ENCODE measurements around the gene SLMAP.
"Not testable (repeated sequence)": the region's sequence is repeated elsewhere in the genome, so short reads cannot be mapped to it uniquely, and the experiment has no call there.

The SLMAP gene

GRCh38 chr3:57837686-57838085 is 81.6 kb downstream of the SLMAP start:
- no peak for DNase-seq

DNA sequence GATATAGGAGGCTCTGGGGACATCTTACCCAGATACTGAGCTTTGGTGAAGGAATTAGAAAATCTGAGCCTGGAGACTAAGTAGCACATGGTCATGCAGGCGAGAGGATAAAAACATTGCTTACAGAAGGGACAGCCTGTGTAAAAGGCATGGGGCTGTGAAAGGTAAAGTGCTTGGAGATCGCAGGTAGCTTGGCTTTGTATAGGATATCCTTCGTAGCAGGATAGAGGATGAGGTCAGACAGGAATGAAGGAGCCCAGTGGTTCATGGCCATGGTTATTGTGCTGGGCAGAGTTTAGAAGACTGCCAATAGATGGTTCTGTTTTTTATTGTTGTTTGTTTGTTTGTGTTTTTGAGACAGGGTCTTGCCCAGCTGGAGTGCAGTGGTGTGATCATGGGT is 82.5 kb downstream of the SLMAP start:
- no peak for DNase-seq

DNA sequence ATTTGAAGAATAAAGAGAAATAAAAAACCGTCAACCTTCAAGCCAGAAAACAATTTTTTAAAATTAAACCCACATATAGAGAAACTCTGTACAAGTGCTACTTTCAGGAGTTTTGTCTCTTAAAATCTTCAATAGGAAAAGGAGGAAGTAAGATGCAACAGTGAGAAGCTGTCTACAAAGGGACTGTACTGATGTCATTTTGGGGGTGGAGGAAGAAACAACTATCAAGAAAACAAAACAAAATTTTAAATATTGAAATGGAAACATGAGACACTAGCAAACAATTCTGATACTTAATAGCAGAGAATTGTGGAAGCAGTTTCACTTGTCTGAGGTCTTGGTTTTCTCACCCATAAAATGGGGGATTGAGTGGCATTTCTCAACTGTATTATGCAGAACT is 84.4 kb downstream of the SLMAP start:
- DNase-seq = no peak

DNA sequence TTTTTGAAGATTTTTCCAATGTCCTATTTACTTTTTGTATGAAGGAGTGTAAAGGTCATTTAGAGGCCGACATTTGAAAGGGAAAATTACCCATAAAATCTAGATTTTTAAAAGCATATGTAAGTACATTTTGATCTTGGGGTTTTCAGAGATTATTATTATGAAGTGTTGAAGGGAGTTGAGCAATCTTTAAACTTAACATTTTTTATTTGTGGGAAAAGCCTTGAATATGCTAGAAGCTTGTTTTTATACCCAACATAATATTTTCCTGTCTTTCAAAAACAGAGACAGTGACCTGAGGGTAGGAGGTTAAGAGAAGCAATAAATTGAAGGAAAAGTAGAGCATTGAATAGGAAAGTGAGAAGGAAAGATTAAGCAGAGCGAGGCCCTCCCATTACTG is 85.7 kb downstream of the SLMAP start:
- DNase-seq = no peak

DNA sequence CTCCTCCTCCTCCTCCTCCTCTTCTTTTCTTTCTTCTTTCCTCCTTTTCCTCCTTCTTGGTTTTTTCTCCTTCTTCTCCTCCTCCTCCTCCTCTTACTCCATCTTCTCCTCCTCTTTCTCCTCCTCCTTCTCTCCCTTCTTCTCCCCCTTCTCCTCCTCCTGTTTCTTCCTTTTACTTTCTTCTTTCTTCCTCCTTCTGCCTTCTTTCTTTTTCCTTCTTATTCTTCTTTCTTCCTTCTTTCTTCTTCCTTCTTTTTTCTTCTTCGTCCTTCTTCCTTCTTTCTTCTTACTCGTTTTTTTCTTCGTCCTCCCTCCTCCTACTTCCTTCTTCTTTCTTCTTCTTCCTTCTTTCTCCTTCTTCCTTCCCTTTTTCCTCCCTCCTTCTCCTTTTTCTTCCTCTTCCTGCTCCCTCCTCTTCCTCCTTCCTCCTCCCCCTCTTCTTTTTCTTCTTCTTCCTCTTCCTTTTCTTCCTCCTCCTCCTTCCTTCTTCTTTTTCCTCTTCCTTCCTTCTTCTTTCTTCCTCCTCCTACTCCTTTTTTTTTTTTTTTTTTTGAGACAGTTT is 92.1 kb downstream of the SLMAP start:
- no peak for DNase-seq

DNA sequence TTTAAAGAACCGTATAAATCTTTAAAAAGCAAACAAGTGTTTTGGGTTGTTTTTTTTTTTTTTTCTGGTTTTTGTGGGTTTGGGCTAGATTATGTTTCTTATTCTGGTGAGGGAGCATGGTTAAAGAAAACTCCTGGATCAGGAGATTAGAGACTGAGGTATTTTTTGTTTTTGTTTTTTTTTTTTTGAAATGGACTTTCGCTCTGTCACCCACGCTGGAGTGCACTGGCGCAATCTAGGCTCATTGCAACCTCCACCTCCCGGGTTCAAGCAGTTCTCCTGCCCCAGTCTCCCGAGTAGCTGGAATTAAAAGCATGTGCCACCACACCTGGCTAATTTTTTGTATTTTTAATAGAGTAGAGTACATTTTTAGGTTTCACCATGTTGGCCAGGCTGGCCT is 95.2 kb downstream of the SLMAP start:
- no peak for DNase-seq

GRCh38 chr3:57852896-57853295 is 96.8 kb downstream of the SLMAP start:
- DNase-seq = peak; percentile 0

GRCh38 chr3:57855281-57855680 is 99.2 kb downstream of the SLMAP start:
- DNase-seq = no peak

GRCh38 chr3:57855943-57856342 is 99.8 kb downstream of the SLMAP start:
- no peak for DNase-seq

DNA sequence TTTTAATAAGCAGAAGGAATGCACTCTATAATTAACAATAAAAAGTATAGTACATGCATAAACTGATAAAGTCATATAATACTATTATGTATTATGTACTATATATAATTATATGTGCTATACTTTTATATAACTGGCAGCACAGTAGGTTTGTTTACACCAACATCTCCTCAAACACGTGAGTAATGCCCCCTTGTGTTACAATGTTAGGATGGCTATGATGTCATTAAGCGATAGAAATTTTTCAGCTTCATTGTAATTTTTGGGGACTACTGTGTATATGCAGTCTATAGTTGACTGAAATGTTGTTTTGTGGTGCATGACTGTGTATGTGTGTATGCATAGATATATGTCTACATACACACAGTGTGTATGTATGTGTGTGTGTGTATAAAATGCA is 100.6 kb downstream of the SLMAP start:
- peak; percentile 0 for DNase-seq

DNA sequence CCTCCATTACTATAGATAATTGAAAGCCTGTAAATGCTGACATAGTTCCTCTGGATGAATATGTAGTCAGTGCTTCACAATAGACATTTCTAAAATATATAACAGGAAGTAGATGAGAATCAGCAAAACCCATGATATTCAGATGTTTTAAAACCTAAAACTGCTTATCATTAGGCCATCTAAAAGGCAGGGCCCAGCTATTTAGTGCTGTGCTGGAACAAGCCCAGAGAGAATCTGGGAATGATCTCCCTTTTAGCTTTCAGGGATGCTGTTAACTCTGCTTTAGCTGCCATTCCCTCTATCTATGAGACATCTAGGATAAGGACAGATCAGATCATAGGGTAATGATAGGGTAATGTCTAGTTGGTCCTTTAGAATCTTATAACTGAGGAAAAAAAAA is 106.8 kb downstream of the SLMAP start:
- no peak for DNase-seq

DNA sequence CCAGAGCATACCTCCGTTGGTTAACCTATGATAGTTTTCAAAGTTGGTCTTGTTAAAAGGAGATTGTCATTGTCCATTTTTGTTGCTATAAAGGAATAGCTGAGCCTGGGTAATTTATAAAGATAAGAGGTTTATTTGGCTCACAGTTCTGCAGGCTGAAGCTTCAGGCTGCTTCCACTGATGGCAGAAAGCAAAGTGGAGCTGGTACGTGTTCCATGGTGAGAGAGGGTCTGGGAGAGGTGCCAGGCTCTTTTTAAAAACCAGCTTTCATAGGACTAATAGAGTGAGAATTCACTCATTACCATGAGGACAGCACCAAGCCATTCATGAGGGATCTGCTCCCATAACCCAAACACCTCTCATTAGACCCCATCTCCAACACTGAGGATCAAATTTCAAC is 107.3 kb downstream of the SLMAP start:
- no peak for DNase-seq

DNA sequence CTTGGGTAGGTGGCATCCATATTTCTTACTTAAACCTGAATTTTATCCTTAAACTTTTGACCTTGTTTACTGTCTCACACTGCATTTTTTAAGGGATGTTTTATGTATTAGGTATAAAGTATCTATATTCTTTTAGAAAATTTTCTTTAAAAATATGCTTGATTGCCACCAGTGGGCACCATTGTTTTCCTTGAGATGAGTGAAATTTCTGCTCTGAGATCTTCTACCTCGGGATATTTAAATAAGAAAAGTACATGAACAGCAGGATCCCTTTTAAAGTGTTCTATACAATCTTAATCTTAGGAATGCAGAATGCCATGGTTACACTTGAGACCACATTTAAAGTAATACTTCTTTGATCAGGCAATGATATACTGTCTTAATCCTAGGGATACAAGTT is 108.7 kb downstream of the SLMAP start:
- peak; percentile 0 for DNase-seq

DNA sequence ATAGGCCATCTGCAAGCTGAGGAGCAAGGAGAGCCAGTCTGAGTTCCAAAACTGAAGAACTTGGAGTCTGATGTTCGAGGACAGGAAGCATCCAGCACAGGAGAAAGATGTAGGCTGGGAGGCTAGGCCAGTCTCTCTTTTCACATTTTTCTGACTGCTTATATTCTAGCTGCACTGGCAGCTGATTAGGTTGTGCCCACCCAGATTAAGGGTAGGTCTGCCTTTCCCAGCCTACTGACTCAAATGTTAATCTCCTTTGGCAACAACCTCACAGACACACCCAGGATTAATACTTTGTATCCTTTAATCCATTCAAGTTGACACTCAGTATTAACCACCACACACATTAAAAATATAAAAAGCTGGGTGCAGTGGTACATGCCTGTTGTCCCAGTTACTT is 113.0 kb downstream of the SLMAP start:
- not testable (repeated sequence) for DNase-seq

- no peak for DNase-seq
Measured at GRCh38 chr3:57872606-57873005, 116.5 kb downstream of the SLMAP start.

GRCh38 chr3:57876632-57877031 is 120.5 kb downstream of the SLMAP start:
- DNase-seq = no peak

DNA sequence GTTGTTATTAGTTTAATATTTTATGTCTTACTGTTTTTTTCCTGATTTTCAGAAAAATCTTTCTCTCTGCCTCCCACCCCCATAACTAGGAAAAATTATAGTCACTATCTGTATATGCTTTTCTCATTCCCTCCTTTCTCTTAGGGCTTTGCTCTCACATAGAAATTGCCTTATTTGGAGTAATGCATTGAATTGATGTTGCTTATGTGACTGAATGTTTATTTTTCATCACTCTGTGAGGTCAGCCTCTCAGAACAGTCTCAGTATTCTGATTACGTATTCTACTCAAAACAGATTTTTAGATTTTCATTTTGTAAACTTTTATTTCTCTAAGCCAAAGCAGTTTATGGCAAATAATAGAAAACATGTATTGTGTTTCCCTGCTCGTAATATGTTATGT is 121.0 kb downstream of the SLMAP start:
- DNase-seq = no peak

DNA sequence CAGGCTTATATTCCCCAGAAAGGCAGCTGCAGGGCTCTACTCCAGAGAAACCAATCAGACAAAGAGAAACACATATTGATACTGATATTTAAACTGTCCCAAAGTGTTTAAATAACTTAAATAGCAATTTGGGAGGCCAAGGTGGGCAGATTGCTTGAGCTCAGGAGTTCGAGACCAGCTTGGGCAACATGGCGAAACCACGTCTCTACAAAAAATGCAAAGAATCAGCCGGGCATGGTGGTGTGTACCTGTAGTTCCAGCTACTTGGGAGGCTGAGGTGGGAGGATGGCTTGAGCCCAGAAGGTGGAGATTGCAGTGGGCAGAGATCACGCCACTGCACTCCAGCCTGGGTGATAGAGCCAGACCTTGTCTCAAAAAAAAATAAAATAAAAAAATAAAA is 128.3 kb downstream of the SLMAP start:
- DNase-seq = not testable (repeated sequence)

DNA sequence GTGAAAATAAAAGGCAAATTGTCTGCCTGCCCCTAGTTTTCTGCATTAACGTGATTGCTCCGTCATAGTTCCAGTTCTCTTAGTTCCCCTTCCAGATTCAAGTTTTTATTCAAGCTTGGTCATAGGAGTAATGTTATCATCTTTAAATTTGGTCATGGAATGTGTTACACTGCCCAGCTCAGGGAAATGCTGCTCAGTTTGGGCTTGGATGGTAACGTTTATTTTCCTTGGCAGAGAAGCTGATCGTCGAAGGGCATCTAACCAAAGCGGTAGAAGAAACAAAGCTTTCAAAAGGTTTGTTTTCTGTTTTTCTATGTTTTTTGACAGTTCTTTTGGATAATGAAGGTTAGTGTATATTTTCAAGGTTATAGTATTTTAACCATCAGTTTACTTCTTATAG is 133.7 kb downstream of the SLMAP start:
- no peak for DNase-seq

DNA sequence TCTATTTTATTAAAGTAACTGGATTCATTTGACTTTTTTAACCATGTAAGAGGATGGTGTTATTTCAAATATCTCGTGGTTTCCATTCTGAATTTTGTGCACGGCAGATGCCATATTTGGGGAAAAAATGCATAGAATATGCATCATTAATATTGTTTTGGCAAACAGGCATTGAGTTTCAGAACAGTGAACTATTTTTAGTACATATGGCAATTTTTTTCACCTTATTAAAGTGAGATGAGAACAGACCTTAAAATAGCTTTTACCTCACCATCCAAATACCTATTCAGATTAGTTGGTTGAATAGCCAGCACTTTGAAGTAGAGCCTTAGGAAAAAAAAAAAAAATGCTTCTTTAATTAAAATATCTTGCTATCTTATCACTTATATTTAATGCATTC is 134.8 kb downstream of the SLMAP start:
- no peak for DNase-seq

DNA sequence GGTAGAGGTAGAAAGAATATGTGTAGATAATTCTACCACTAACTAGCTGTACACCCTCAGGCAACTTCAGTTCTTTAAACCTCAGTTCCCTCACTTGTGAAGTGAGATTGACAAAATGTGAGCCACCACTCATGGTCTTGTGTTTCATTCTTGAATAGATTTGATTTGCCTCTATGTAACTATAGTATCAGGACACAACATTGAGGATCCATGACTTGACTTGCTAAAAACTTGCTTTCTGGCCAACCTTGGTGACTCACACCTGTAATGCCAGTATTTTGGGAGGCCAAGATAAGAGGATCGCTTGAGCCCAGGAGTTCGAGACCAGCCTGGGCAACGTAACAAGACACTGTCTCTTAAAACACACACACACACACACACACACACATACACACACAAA is 136.3 kb downstream of the SLMAP start:
- DNase-seq = no peak

DNA sequence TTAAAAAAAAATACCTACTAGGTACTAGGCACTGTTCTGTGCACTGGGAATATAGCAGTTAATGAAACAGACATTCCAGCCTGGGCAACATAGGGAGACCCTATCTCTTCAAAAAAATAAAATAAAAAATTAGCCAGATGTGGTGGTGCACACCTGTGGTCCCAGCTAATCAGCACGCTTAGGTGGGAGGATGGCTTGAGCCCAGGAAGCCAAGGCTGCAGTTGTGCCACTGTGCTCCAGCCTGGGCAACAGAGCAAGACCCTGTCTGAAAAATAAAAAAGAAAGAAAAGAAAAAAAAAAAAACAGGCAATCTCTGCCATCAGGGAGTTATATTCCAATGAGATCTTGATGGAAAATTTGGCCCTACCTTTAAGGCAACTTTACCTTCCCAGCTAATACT is 137.0 kb downstream of the SLMAP start:
- no peak for DNase-seq

DNA sequence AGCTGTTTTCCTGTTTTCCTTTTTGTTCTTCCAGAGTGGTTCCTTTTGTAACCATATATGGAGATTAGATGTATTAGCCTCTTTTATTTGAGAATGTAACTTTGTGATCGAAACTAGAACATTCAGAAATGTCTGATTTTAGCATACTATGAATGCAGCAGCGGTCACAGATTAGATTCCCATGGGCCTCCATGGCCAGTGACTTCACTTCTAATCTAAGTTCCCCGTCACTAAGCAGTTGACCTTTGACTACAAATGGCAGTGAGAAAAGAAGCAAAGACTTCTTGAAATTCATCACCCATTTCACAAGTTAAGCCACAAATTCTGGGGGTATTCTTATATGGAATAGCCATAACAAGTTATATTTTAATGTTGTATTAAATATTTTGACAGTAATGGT is 137.6 kb downstream of the SLMAP start:
- no peak for DNase-seq

DNA sequence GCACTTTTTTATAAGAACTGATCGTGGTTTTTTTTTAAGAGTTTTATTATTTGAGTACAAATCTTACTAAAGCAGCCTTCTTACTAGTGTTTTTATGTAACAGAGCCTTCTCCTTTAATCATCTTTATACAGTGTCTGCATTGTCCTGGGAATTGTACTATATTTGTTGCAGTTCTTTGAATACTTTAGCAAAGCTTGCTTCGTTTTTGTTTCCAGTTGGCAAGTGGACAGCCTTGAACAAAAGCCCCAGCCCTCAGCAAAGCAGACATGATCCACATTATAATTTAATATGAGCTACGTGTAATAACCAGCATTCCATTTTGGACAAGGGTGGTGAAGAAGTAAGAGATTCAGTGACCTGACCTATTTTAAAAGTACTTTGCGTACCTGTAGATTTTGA is 139.9 kb downstream of the SLMAP start:
- DNase-seq = no peak

DNA sequence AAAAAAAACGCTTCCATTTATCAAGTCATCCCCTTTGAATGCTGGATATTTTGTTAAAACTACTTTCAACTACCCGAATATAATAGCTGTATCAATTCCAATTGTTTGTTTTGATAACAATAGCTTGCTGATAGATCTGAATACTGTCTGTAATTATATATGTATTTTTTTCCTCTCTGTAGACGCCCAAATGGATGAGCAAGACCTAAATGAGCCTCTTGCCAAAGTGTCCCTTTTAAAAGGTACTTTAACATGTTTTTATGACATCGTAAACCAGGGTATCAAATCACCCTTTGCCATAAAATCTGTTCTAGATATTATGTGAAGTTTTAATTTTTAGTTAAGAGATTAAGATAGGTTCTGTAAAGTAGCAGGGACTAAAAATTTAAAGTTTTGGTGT is 140.6 kb downstream of the SLMAP start:
- no peak for DNase-seq

DNA sequence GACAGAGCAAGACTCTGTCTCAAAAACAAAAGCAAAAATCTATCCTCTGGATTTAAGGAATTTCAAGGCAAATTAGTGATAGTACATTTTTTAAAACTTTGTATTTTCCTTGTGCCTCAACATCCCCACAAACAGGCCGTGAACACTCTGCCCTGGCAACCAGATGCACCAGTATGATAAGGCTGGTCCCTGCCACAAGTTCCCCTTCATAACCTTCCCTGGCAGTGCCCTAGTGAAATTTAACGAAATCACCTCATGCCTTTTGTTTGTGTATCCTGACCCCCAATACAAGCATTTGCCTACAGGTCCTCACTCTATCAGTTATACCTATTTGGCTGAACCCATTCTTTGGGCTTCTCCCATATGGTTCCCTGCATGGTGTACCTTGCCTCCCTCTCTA is 144.7 kb downstream of the SLMAP start:
- DNase-seq = no peak
